ENCODE data around the gene CDAN1.
"Not testable (repeated sequence)": the region's sequence is repeated elsewhere in the genome, so short reads cannot be mapped to it uniquely, and the experiment has no call there.

CDAN1 gene, protein sequence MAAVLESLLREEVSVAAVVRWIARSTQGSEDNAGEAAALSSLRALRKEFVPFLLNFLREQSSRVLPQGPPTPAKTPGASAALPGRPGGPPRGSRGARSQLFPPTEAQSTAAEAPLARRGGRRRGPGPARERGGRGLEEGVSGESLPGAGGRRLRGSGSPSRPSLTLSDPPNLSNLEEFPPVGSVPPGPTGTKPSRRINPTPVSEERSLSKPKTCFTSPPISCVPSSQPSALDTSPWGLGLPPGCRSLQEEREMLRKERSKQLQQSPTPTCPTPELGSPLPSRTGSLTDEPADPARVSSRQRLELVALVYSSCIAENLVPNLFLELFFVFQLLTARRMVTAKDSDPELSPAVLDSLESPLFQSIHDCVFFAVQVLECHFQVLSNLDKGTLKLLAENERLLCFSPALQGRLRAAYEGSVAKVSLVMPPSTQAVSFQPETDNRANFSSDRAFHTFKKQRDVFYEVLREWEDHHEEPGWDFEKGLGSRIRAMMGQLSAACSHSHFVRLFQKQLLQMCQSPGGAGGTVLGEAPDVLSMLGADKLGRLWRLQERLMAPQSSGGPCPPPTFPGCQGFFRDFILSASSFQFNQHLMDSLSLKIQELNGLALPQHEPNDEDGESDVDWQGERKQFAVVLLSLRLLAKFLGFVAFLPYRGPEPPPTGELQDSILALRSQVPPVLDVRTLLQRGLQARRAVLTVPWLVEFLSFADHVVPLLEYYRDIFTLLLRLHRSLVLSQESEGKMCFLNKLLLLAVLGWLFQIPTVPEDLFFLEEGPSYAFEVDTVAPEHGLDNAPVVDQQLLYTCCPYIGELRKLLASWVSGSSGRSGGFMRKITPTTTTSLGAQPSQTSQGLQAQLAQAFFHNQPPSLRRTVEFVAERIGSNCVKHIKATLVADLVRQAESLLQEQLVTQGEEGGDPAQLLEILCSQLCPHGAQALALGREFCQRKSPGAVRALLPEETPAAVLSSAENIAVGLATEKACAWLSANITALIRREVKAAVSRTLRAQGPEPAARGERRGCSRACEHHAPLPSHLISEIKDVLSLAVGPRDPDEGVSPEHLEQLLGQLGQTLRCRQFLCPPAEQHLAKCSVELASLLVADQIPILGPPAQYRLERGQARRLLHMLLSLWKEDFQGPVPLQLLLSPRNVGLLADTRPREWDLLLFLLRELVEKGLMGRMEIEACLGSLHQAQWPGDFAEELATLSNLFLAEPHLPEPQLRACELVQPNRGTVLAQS

GRCh38 chr15:42736793-42737528, at the start of gene CDAN1:
Gene CDAN1, minus strand, starts transcription at chr15:42737128. Its CDS starts 26 bp downstream, at chr15:42737102.
- no peaks in the 10 kb centered on the region for H3K9me3 Mint-ChIP-seq
- H3K36me3 Mint-ChIP-seq (ENCODE audit: low read depth), result peaks cover 22% of the 10 kb centered on the region
- H3K27me3 Mint-ChIP-seq, result no peaks in the 10 kb centered on the region
- H3K4me3 Mint-ChIP-seq, result peak within 1 kb of the TSS; percentile 84
- H3K27ac Mint-ChIP-seq, result peak within 1 kb of the TSS; percentile 55
- peaks cover 17% of the 10 kb centered on the region for H3K4me1 Mint-ChIP-seq (ENCODE audit: low read depth)

GRCh38 chr15:42785569-42785968, 48.6 kb upstream of the CDAN1 start:
- Mint-ChIP-seq H3K36me3 (ENCODE audit: low read depth) (peaks cover 21% of the 10 kb centered on the region), H3K9me3 (no peaks in the 10 kb centered on the region), H3K4me3 (no peak overlapping the region), H3K27me3 (no peaks in the 10 kb centered on the region), H3K27ac (no peak overlapping the region), H3K4me1 (ENCODE audit: low read depth) (no peaks in the 10 kb centered on the region)

GRCh38 chr15:42784705-42785104, 47.8 kb upstream of the CDAN1 start:
- no peak overlapping the region for H3K4me3 Mint-ChIP-seq
- no peaks in the 10 kb centered on the region for H3K4me1 Mint-ChIP-seq (ENCODE audit: low read depth)
- H3K27me3 Mint-ChIP-seq, result no peaks in the 10 kb centered on the region
- H3K9me3 Mint-ChIP-seq, result no peaks in the 10 kb centered on the region
- H3K27ac Mint-ChIP-seq, result no peak overlapping the region
- H3K36me3 Mint-ChIP-seq (ENCODE audit: low read depth), result peaks cover 21% of the 10 kb centered on the region

DNA sequence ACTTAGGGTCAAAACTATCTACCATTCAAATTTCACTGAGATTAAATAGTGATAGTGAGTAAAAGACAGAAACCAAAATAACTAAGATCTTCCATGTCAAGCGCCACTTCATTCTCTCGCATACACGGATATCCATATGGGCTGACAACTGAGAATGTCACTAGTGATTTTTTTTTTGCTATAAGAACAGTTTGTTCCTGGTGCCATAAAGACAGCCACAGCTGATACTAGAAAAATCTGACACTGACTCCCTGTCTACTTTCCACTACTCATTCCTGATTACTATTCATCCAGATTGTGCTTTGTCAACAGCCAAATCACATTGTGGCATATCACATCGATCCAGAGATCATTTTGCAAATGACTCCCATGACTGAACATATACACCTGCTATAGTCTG, 45.8 kb upstream of the CDAN1 start:
- Mint-ChIP-seq H3K27ac (no peak overlapping the region), H3K4me3 (no peak overlapping the region), H3K9me3 (no peaks in the 10 kb centered on the region), H3K27me3 (no peaks in the 10 kb centered on the region), H3K4me1 (ENCODE audit: low read depth) (no peaks in the 10 kb centered on the region), H3K36me3 (ENCODE audit: low read depth) (peaks cover 21% of the 10 kb centered on the region)

GRCh38 chr15:42775416-42775815, 38.5 kb upstream of the CDAN1 start:
- H3K9me3 Mint-ChIP-seq, result no peaks in the 10 kb centered on the region
- no peaks in the 10 kb centered on the region for H3K4me1 Mint-ChIP-seq (ENCODE audit: low read depth)
- no peak overlapping the region for H3K4me3 Mint-ChIP-seq
- H3K27me3 Mint-ChIP-seq, result no peaks in the 10 kb centered on the region
- H3K27ac Mint-ChIP-seq, result no peak overlapping the region
- peaks cover 29% of the 10 kb centered on the region for H3K36me3 Mint-ChIP-seq (ENCODE audit: low read depth)

GRCh38 chr15:42772901-42773300, 36.0 kb upstream of the CDAN1 start:
- Mint-ChIP-seq H3K4me1 (ENCODE audit: low read depth) (no peaks in the 10 kb centered on the region), H3K4me3 (no peak overlapping the region), H3K9me3 (no peaks in the 10 kb centered on the region), H3K27me3 (no peaks in the 10 kb centered on the region), H3K36me3 (ENCODE audit: low read depth) (peaks cover 47% of the 10 kb centered on the region), H3K27ac (no peak overlapping the region)

DNA sequence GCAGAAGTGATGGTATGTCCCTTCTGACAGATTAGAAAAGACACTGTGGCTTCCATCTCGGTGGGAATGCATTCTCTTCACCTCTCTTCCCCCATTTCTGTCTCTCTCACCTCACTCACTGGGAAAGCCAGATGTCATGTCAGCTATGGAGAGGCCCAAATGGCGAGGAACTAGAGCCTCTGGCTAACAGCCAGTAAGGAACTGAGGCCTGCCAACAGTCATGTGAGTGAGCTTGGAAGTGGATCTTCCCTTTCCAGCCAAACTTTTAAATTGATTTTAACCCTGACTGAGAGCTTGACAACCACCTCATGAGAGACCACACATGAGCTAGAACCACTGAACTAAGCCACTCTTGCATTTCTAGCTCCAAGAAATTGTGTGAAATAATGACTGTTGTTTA, 35.2 kb upstream of the CDAN1 start:
- no peaks in the 10 kb centered on the region for H3K4me1 Mint-ChIP-seq (ENCODE audit: low read depth)
- H3K9me3 Mint-ChIP-seq, result peaks cover 4% of the 10 kb centered on the region
- H3K27me3 Mint-ChIP-seq, result no peaks in the 10 kb centered on the region
- peaks cover 50% of the 10 kb centered on the region for H3K36me3 Mint-ChIP-seq (ENCODE audit: low read depth)
- H3K4me3 Mint-ChIP-seq, result no peak overlapping the region
- no peak overlapping the region for H3K27ac Mint-ChIP-seq

GRCh38 chr15:42766109-42766508, 29.2 kb upstream of the CDAN1 start:
- not testable (repeated sequence) for H3K27me3 Mint-ChIP-seq; H3K27ac Mint-ChIP-seq; H3K4me3 Mint-ChIP-seq; H3K4me1 Mint-ChIP-seq (ENCODE audit: low read depth)
- Mint-ChIP-seq H3K9me3 (peaks cover 33% of the 10 kb centered on the region), H3K36me3 (ENCODE audit: low read depth) (peaks cover 67% of the 10 kb centered on the region)

- Mint-ChIP-seq H3K36me3 (ENCODE audit: low read depth) (peaks cover 67% of the 10 kb centered on the region), H3K9me3 (peaks cover 40% of the 10 kb centered on the region)
- not testable (repeated sequence) for H3K4me1 Mint-ChIP-seq (ENCODE audit: low read depth); H3K4me3 Mint-ChIP-seq; H3K27ac Mint-ChIP-seq; H3K27me3 Mint-ChIP-seq
Observed at GRCh38 chr15:42764154-42764731, 27.3 kb upstream of the CDAN1 start.

DNA sequence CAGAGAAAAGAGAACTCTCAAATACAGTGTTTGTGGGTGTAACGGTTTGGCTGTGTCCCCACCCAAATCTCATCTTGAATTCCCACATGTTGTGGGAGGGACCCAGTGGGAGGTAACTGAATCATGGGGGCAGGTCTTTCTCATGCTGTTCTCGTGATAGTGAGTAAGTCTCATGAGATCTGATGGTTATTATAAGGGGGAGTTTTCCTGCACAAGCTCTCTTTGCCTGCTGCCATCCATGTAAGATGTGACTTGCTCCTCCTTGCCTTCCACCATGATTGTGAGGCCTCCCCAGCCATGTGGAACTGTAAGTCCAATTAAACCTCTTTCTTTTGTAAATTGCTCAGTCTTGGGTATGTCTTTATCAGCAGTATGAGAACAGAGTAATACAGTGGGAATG, 24.9 kb upstream of the CDAN1 start:
- H3K4me3 Mint-ChIP-seq, result not testable (repeated sequence)

DNA sequence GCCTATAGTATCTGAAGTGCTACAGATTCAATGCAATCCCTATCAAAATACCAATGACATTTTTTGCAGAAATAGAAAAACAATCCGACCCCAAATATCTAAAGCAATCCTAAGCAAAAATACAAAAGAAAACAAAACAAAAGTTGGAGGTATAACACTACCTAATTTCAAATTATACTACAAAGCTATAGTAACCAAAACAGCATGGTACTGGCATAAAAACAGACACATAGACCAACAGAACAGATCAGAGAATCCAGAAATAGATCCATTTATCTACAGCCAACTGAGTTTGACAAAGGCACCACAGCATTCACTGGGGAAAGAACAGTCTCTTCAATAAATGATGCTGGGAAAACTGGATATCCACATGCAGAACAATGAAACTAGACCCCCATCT, 23.8 kb upstream of the CDAN1 start:
- H3K36me3 Mint-ChIP-seq (ENCODE audit: low read depth), result peaks cover 43% of the 10 kb centered on the region
- no peak overlapping the region for H3K4me3 Mint-ChIP-seq
- H3K9me3 Mint-ChIP-seq, result peaks cover 26% of the 10 kb centered on the region
- H3K27ac Mint-ChIP-seq, result no peak overlapping the region
- no peaks in the 10 kb centered on the region for H3K27me3 Mint-ChIP-seq
- H3K4me1 Mint-ChIP-seq (ENCODE audit: low read depth), result no peaks in the 10 kb centered on the region

More for the DNA sequence above, 24.9 kb upstream of the CDAN1 start:
- H3K36me3 Mint-ChIP-seq (ENCODE audit: low read depth), result peaks cover 54% of the 10 kb centered on the region
- H3K9me3 Mint-ChIP-seq, result peaks cover 33% of the 10 kb centered on the region
- not testable (repeated sequence) for H3K27ac Mint-ChIP-seq; H3K4me1 Mint-ChIP-seq (ENCODE audit: low read depth); H3K27me3 Mint-ChIP-seq

DNA sequence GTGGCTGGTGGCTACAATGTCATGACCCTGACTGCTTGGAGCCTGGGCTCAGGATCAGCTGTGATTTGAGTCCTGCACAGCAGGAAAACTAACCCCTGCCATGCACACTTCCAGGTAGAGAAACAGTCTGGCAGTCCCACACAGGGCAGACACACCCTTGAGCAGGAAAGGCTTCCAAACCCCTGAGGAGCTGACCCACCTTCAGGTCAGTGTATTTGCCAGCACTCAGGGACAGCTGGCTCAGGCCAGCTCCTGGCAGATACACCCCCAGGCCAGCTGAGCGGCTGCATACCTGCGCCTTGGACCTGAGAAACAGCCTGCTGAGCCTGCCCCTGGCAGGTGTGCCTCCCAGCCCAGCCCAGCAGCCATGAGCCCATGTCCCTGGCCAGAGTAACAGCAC, 22.2 kb upstream of the CDAN1 start:
- peaks cover 19% of the 10 kb centered on the region for H3K9me3 Mint-ChIP-seq
- H3K4me1 Mint-ChIP-seq (ENCODE audit: low read depth), result no peaks in the 10 kb centered on the region
- peaks cover 33% of the 10 kb centered on the region for H3K36me3 Mint-ChIP-seq (ENCODE audit: low read depth)
- H3K4me3 Mint-ChIP-seq, result no peak overlapping the region
- no peak overlapping the region for H3K27ac Mint-ChIP-seq
- no peaks in the 10 kb centered on the region for H3K27me3 Mint-ChIP-seq

DNA sequence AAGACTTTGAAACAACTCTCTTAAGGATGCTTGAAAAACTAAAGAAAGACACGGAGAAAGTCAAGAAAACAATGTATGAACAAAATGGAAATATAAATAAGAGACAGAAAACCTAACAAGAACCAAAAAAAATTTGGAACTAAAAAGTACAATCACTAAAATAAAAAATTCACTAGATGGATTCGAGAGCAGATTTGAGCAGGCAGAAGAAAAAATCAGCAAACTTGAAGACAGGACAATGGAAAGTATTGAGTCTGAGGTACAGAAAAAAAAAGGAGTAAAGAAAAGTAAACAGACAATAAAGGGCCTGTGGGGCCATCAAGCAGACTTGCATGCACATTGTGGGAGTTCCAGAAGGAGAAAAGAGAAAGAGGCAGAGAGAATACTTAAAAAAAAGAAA, 13.4 kb upstream of the CDAN1 start:
- Mint-ChIP-seq H3K36me3 (ENCODE audit: low read depth) (peaks cover 50% of the 10 kb centered on the region), H3K4me3 (no peak overlapping the region), H3K27ac (no peak overlapping the region), H3K9me3 (peaks cover 9% of the 10 kb centered on the region), H3K27me3 (no peaks in the 10 kb centered on the region), H3K4me1 (ENCODE audit: low read depth) (no peaks in the 10 kb centered on the region)

GRCh38 chr15:42749266-42749665, 12.3 kb upstream of the CDAN1 start:
- Mint-ChIP-seq H3K27ac (no peak overlapping the region), H3K9me3 (peaks cover 9% of the 10 kb centered on the region), H3K4me3 (no peak overlapping the region), H3K4me1 (ENCODE audit: low read depth) (no peaks in the 10 kb centered on the region), H3K36me3 (ENCODE audit: low read depth) (peaks cover 52% of the 10 kb centered on the region), H3K27me3 (no peaks in the 10 kb centered on the region)
